ENCODE results near the gene WFDC2. TPM values are rescaled to one million over a fixed set of nuclear protein-coding genes. Genes with fewer than 3 reads are reported as not detected.

WFDC2 gene
- total and polyA plus RNA-seq, 2 of the 8 experiments (the other 6 are each of a cell fraction or from before 2014, with no cell fraction given), result 77.9 to 137 TPM

- Histone ChIP-seq H3K36me3 (ENCODE audit: control insufficient read depth in 2 of 4, insufficient read depth in 4 of 4, low read length in 3 of 4) (no peaks in the 10 kb centered on the region), H4K8ac (ENCODE audit: extremely low read depth, insufficient read depth, low read length) (no peak overlapping the region), H3K14ac (ENCODE audit: insufficient read length) (no peak overlapping the region), H3K9ac (replicated peaks in 1 of 4; ENCODE audit: extremely low read depth in 1 of 4, low read depth in 3 of 4, low read length in 3 of 4) (no peak overlapping the region), H3K9me3 (ENCODE audit: insufficient read depth in 2 of 2, low read depth in 1 of 2, low read length in 1 of 2) (no peaks in the 10 kb centered on the region), H3K4ac (replicated peaks; ENCODE audit: insufficient read length, low read depth, low read length) (no peak overlapping the region), H3K27ac (ENCODE audit: low read depth, low read length) (no peak overlapping the region), H2BK20ac (ENCODE audit: low read length) (no peak overlapping the region), H3K27me3 (replicated peaks in 1 of 4; ENCODE audit: control insufficient read depth in 3 of 4, extremely low read depth in 1 of 4, insufficient read depth in 3 of 4, low read length in 3 of 4) (no peaks in the 10 kb centered on the region), H4K5ac (ENCODE audit: insufficient read length, low read depth, low read length) (no peak overlapping the region), H2BK15ac (ENCODE audit: low read length) (no peak overlapping the region), H3K4me3 (ENCODE audit: extremely low read depth in 1 of 4, insufficient read depth in 2 of 4, low read depth in 3 of 4, low read length in 4 of 4) (no peak overlapping the region), H3K4me2 (ENCODE audit: insufficient read depth in 1 of 2, low read depth in 2 of 2, low read length in 2 of 2) (no peak overlapping the region), H3K79me2 (ENCODE audit: control insufficient read depth in 1 of 2, insufficient read depth in 2 of 2, low read length in 2 of 2) (no peaks in the 10 kb centered on the region), H3K23ac (ENCODE audit: insufficient read length) (no peak overlapping the region), H2BK5ac (ENCODE audit: low read depth, low read length) (no peak overlapping the region), H2AFZ (ENCODE audit: low read length) (no peak overlapping the region), H4K91ac (replicated peaks; ENCODE audit: insufficient read length, low read length) (no peak overlapping the region), H4K20me1 (replicated peaks in 1 of 2; ENCODE audit: control insufficient read depth in 1 of 2, insufficient read depth in 2 of 2, low read length in 2 of 2) (no peaks in the 10 kb centered on the region), H3K79me1 (ENCODE audit: low read depth, low read length) (no peaks in the 10 kb centered on the region), H2AK5ac (ENCODE audit: low read depth, low read length) (no peak overlapping the region), H2BK12ac (ENCODE audit: low read depth, low read length) (no peak overlapping the region), H3K18ac (ENCODE audit: extremely low read depth, low read length) (no peak overlapping the region), H3K23me2 (ENCODE audit: low read depth, low read length) (no peaks in the 10 kb centered on the region; the same call in 1 of the 2 replicates), H2BK120ac (replicated peaks; ENCODE audit: low read depth, low read length) (no peak overlapping the region), H3K56ac (replicated peaks; ENCODE audit: insufficient read length, low read depth, low read length) (no peak overlapping the region), H3K4me1 (replicated peaks in 1 of 4; ENCODE audit: control insufficient read depth in 3 of 4, insufficient read depth in 4 of 4, low read length in 3 of 4) (no peaks in the 10 kb centered on the region; a peak in 1 of 7 replicates)
- FAIRE-seq (no peak), DNase-seq (ENCODE audit: low read depth in 1 of 2, low spot score in 2 of 2) (no peak)
- TF ChIP-seq TCF12 (IDR thresholded peaks at IDR 0.05; ENCODE audit: low read depth, low read length), result no peak
- TF ChIP-seq HDAC2 (IDR thresholded peaks at IDR 0.05; ENCODE audit: borderline replicate concordance in 1 of 2, low read depth in 2 of 2, low read length in 2 of 2), result no peak
- no peak for TF ChIP-seq SIRT6 (IDR thresholded peaks at IDR 0.05; ENCODE audit: low read length)
- no peak for TF ChIP-seq BRCA1 (IDR thresholded peaks at IDR 0.05; ENCODE audit: low read depth, low read length)
- CTCF ChIA-PET (ENCODE audit: partially characterized antibody), result interaction anchor here (0.7 to 1.2 kb wide), 3 partner anchors 29 to 280 kb away, joined by 3 read pairs; no protein-coding TSS in a partner anchor
- POLR2A ChIA-PET (ENCODE audit: partially characterized antibody), result no interaction called here
- 88% methylated on average over 4 of the region's 4 CpGs; no CpG with 5 or more reads in 1 of the 2 experiments for WGBS, 2 experiments (ENCODE audit: extremely low coverage in 1 of 2, insufficient coverage in 1 of 2, insufficient read length in 1 of 2, insufficient replicate concordance in 2 of 2, low coverage in 1 of 2, low lambda C conversion rate in 2 of 2, missing lambda C conversion rate in 1 of 2)
Measured at GRCh38 chr20:45509091-45509490, 39.5 kb downstream of the WFDC2 start.

All from H1 (cell line).